ENCODE measurements around the gene CX3CL1.

CX3CL1 gene

DNA sequence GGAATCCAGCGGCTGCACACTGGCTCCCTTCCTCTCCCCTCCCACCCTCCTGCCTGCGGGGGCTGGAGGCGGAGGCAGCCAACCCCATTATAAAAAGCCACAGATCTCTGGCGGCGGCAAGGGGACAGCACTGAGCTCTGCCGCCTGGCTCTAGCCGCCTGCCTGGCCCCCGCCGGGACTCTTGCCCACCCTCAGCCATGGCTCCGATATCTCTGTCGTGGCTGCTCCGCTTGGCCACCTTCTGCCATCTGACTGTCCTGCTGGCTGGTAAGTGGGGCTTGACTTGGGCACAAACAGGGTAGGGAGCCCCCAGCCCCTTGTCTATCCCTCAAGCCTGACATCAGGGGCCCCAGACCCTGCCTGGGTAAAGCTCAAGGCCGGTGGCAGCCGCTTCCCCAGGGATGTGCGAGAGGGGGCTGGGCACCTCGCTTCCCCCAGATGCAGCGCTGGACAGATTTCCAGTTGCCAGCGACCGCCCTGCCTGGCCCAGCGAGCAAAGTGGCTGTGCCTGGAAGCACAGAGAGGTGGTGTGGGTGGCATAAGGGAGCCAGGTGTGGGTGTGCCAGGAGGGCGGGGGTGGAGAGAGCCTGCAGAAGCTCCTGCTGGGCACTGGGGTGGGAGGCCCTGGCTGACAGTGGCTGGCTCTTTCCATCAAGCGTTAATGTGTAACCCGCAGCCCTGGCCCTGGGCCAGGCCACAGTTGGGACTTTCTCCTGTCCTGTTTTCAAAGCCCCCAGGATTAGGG, at the start of gene CX3CL1:
Gene CX3CL1, plus strand, starts transcription at position 119 of the 745 bp plus-strand sequence. Its CDS starts 79 bp downstream, at position 198.
- DNase-seq (ENCODE audit: low read depth), result no peak

GRCh38 chr16:57324749-57325148, 47.5 kb upstream of the CX3CL1 start:
- no peak for DNase-seq (ENCODE audit: low read depth)
- no peak overlapping the region for H3K4me3 ChIP-seq (ENCODE audit: low read depth, low read length)
- TF ChIP-seq, protein P1, sequence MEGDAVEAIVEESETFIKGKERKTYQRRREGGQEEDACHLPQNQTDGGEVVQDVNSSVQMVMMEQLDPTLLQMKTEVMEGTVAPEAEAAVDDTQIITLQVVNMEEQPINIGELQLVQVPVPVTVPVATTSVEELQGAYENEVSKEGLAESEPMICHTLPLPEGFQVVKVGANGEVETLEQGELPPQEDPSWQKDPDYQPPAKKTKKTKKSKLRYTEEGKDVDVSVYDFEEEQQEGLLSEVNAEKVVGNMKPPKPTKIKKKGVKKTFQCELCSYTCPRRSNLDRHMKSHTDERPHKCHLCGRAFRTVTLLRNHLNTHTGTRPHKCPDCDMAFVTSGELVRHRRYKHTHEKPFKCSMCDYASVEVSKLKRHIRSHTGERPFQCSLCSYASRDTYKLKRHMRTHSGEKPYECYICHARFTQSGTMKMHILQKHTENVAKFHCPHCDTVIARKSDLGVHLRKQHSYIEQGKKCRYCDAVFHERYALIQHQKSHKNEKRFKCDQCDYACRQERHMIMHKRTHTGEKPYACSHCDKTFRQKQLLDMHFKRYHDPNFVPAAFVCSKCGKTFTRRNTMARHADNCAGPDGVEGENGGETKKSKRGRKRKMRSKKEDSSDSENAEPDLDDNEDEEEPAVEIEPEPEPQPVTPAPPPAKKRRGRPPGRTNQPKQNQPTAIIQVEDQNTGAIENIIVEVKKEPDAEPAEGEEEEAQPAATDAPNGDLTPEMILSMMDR (IDR thresholded peaks at IDR 0.05; ENCODE audit: insufficient read depth, low read depth, low read length, missing control alignments), result no peak

More for the DNA sequence above, at the start of gene CX3CL1:
- TF ChIP-seq, protein P1 (IDR thresholded peaks at IDR 0.05; ENCODE audit: insufficient read depth, low read depth, low read length, missing control alignments), result no peak
- H3K4me3 ChIP-seq (ENCODE audit: low read depth, low read length), result no peak within 1 kb of the TSS

- no peak overlapping the region for H3K4me3 ChIP-seq (ENCODE audit: low read depth, low read length)
- TF ChIP-seq, protein P1 (IDR thresholded peaks at IDR 0.05; ENCODE audit: insufficient read depth, low read depth, low read length, missing control alignments), result no peak
- DNase-seq (ENCODE audit: low read depth), result no peak
Observed at GRCh38 chr16:57325458-57325857, 46.8 kb upstream of the CX3CL1 start.

DNA sequence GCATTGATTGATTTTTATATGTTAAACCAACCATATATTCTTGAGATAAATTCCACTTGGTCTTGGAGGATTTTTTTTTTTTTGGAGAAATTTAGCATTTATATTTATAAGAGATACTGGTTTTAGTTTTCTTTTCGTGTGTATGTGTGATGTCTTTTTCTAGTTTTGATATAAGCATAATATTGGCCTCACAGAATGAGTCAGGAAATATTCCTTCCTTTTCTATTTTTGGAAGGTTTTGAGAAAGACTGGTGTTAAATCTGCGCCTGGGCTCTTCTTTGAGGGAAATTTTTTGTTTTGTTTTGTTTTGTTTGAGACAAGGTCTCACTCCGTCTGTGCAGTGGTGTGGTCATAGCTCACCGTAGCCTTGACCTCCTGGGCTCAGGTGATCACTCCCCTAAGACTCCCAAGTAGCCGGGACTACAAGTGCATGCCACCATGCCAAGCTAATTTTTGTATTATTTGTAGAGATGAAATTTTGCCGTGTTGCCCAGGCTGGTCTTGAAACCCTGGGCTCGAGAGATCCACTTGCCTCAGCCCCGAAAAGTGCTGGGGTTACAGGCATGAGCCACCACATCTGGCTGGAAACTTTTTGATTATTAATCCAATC, 42.5 kb upstream of the CX3CL1 start:
- DNase-seq (ENCODE audit: low read depth), result no peak
- TF ChIP-seq, protein P1 (IDR thresholded peaks at IDR 0.05; ENCODE audit: insufficient read depth, low read depth, low read length, missing control alignments), result no peak
- no peak overlapping the region for H3K4me3 ChIP-seq (ENCODE audit: low read depth, low read length)

- H3K4me3 ChIP-seq (ENCODE audit: low read depth, low read length), result no peak overlapping the region
- TF ChIP-seq, protein P1 (IDR thresholded peaks at IDR 0.05; ENCODE audit: insufficient read depth, low read depth, low read length, missing control alignments), result no peak
- DNase-seq (ENCODE audit: low read depth), result no peak
Observed at GRCh38 chr16:57331355-57331754, 40.9 kb upstream of the CX3CL1 start.

- DNase-seq (ENCODE audit: low read depth), result no peak
- TF ChIP-seq, protein P1 (IDR thresholded peaks at IDR 0.05; ENCODE audit: insufficient read depth, low read depth, low read length, missing control alignments), result no peak
- H3K4me3 ChIP-seq (ENCODE audit: low read depth, low read length), result no peak overlapping the region
Observed at GRCh38 chr16:57333402-57333801, 38.9 kb upstream of the CX3CL1 start.
